ENCODE measurements around the gene NRXN3. TPM values are rescaled to one million over a fixed set of nuclear protein-coding genes. Genes with fewer than 3 reads are reported as not detected.

Gene NRXN3
- total and polyA plus RNA-seq, 2 donors (not counting 1 experiment from before 2014, with no cell fraction given), result not detected

- intact Hi-C loops (cut with micrococcal nuclease), result no loop called here
- Histone ChIP-seq H3K9ac (ENCODE audit: low read length) (no peak overlapping the region), H3K27ac (ENCODE audit: low read length in 2 of 2) (no peak overlapping the region), H3K4me2 (replicated peaks; ENCODE audit: low read depth, low read length, poor library complexity, severe bottlenecking) (no peak overlapping the region), H3K9me3 (ENCODE audit: control extremely low read depth in 1 of 3, control insufficient read depth in 2 of 3, insufficient read depth in 1 of 3, low read length in 2 of 3) (no peaks in the 10 kb centered on the region), H3K79me2 (ENCODE audit: control insufficient read depth, insufficient read depth, low read length) (no peaks in the 10 kb centered on the region), H3K4me1 (ENCODE audit: control insufficient read depth in 2 of 2, insufficient read depth in 2 of 2, low read length in 2 of 2) (no peaks in the 10 kb centered on the region), H3K36me3 (replicated peaks in 1 of 2; ENCODE audit: control extremely low read depth in 1 of 2, control insufficient read depth in 1 of 2, extremely low read depth in 1 of 2, insufficient read depth in 2 of 2, low read length in 1 of 2) (no peaks in the 10 kb centered on the region), H2AFZ (ENCODE audit: insufficient read depth, low read depth, low read length, poor library complexity, severe bottlenecking) (no peak overlapping the region), H3K27me3 (replicated peaks in 1 of 4; ENCODE audit: control extremely low read depth in 1 of 4, control insufficient read depth in 3 of 4, insufficient read depth in 4 of 4, low read length in 3 of 4) (no peaks in the 10 kb centered on the region), H4K20me1 (ENCODE audit: control insufficient read depth, insufficient read depth, low read length, poor library complexity, severe bottlenecking) (no peaks in the 10 kb centered on the region), H3K4me3 (ENCODE audit: control extremely low read depth in 1 of 5, extremely low read depth in 1 of 5, insufficient read depth in 1 of 5, low read depth in 2 of 5, low read length in 4 of 5) (no peak overlapping the region)
- TF ChIP-seq EZH2 (IDR thresholded peaks at IDR 0.05; ENCODE audit: borderline replicate concordance, insufficient read depth, low read depth, low read length, poor library complexity, severe bottlenecking) (no peak), CTCF (IDR thresholded peaks at IDR 0.05) (no peak)
- no peak for DNase-seq
- Mint-ChIP-seq H3K4me3 (no peak overlapping the region), H3K27ac (no peak overlapping the region), H3K9me3 (ENCODE audit: insufficient read depth) (peaks cover 2% of the 10 kb centered on the region), H3K4me1 (no peaks in the 10 kb centered on the region), H3K27me3 (no peaks in the 10 kb centered on the region)
- ATAC-seq (ENCODE audit: low read depth), result no peak
- WGBS (ENCODE audit: insufficient coverage), result 88% methylated on average over 3 of the region's 5 CpGs
- POLR2A ChIA-PET, result no interaction called here
- CTCF ChIA-PET, result interaction anchor here (1.0 kb wide), 1 partner anchor 16 kb away, joined by 5 read pairs; no protein-coding TSS in a partner anchor
Observed at GRCh38 chr14:79473651-79474050, 1303.5 kb downstream of the NRXN3 start.

GRCh38 chr14:79475887-79476532, 1305.8 kb downstream of the NRXN3 start:
- DNase-seq (no peak), ATAC-seq (ENCODE audit: low read depth) (no peak)
- Histone ChIP-seq H3K36me3 (replicated peaks in 1 of 2; ENCODE audit: control extremely low read depth in 1 of 2, control insufficient read depth in 1 of 2, extremely low read depth in 1 of 2, insufficient read depth in 2 of 2, low read length in 1 of 2) (no peaks in the 10 kb centered on the region), H3K4me1 (ENCODE audit: control insufficient read depth in 2 of 2, insufficient read depth in 2 of 2, low read length in 2 of 2) (no peaks in the 10 kb centered on the region), H3K27me3 (replicated peaks in 1 of 4; ENCODE audit: control extremely low read depth in 1 of 4, control insufficient read depth in 3 of 4, insufficient read depth in 4 of 4, low read length in 3 of 4) (no peaks in the 10 kb centered on the region), H3K4me2 (replicated peaks; ENCODE audit: low read depth, low read length, poor library complexity, severe bottlenecking) (no peak overlapping the region), H3K79me2 (ENCODE audit: control insufficient read depth, insufficient read depth, low read length) (no peaks in the 10 kb centered on the region), H3K27ac (ENCODE audit: low read length in 2 of 2) (no peak overlapping the region), H3K9me3 (ENCODE audit: control extremely low read depth in 1 of 3, control insufficient read depth in 2 of 3, insufficient read depth in 1 of 3, low read length in 2 of 3) (no peaks in the 10 kb centered on the region), H4K20me1 (ENCODE audit: control insufficient read depth, insufficient read depth, low read length, poor library complexity, severe bottlenecking) (no peaks in the 10 kb centered on the region), H3K9ac (ENCODE audit: low read length) (no peak overlapping the region), H3K4me3 (ENCODE audit: control extremely low read depth in 1 of 5, extremely low read depth in 1 of 5, insufficient read depth in 1 of 5, low read depth in 2 of 5, low read length in 4 of 5) (no peak overlapping the region), H2AFZ (ENCODE audit: insufficient read depth, low read depth, low read length, poor library complexity, severe bottlenecking) (no peak overlapping the region)
- no peak for TF ChIP-seq EZH2 (IDR thresholded peaks at IDR 0.05; ENCODE audit: borderline replicate concordance, insufficient read depth, low read depth, low read length, poor library complexity, severe bottlenecking)
- TF ChIP-seq CTCF (IDR thresholded peaks at IDR 0.05), result no peak
- ChIA-PET POLR2A (no interaction called here), CTCF (no interaction called here)
- Mint-ChIP-seq H3K27me3 (no peaks in the 10 kb centered on the region), H3K9me3 (ENCODE audit: insufficient read depth) (peaks cover 2% of the 10 kb centered on the region), H3K4me1 (no peaks in the 10 kb centered on the region), H3K4me3 (no peak overlapping the region), H3K27ac (no peak overlapping the region)
- intact Hi-C loops (cut with micrococcal nuclease), result no loop called here
- 90% methylated on average over 3 of the region's 6 CpGs for WGBS (ENCODE audit: insufficient coverage)
